ENCODE results near the gene RBM33.

DNA sequence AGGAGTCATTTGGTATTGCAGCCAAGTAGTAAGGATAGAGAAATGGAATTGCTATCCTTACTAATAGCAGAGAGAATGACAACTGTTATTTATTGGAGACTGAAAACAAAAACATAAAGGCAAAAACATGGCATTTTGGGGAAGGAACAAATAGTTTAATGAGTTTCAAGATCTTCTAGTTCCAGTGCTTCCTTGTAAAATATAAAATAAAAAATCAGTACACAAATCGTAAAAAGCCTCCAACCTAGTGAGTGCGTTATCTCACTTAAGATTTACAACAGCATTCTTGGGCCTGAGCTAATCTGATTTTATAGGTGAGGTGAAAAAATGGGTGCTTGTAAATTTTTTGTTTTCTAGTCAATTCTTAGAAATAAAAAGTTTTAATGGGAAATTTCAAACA lies 3.3 kb downstream of the RBM33 start:
- TF ChIP-seq POLR2AphosphoS5 (IDR thresholded peaks at IDR 0.05; ENCODE audit: borderline replicate concordance, low read depth, low read length) (no peak), EZH2 (IDR thresholded peaks at IDR 0.05) (no peak)
